Measurements from ENCODE around the gene GPR146. TPM values are rescaled to one million over a fixed set of nuclear protein-coding genes. Genes with fewer than 3 reads are reported as not detected.

GPR146 gene
- total RNA-seq, 3 donors from 2014 or later, result 3.5 to 13.0 (median 5.7) TPM

DNA sequence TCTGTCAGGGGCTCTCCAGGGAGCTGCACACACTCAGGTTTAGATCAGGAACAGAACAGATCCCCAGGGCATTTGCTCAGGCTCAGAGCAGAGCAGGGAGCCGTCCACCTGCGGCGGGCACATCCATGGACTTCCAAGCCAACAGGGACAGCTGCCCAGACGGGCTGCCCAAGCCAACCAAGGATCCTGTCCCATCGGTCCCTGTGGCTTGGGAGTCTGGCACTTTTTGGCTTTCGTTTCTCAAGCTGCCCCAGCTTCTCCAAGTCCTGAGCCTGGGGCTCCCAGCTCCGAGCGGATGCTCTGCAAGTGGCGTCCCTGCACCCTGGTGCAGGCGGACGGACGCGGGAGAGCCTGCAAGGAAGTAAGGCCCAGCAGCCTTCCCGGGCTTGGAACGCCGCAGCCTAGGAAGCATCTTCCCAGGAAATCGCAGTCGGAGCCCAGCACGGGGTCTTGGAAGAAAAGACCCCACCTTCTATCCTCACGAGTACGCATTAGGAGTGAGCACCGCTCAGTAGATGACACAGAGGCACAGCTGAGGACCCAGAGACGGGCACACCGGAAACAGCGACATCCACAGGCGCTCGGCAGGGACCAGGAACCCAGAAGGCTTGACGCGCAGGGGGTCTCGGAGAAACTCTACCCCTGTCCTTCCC, 6.0 kb downstream of the GPR146 start:
- intact Hi-C loops (cut with DNase I, micrococcal nuclease), result no loop called here
- H3K9me3 ChIP-seq, result no peaks in the 10 kb centered on the region
- ATAC-seq (no peak), DNase-seq (peak in 1 of 3 donors; percentile 40)
- H3K36me3 ChIP-seq (ENCODE audit: low read depth), result no peaks in the 10 kb centered on the region
- H3K4me1 ChIP-seq (ENCODE audit: low read depth), result peaks cover 17% of the 10 kb centered on the region
- no peak overlapping the region for H3K4me3 ChIP-seq
- TF ChIP-seq, protein P1, sequence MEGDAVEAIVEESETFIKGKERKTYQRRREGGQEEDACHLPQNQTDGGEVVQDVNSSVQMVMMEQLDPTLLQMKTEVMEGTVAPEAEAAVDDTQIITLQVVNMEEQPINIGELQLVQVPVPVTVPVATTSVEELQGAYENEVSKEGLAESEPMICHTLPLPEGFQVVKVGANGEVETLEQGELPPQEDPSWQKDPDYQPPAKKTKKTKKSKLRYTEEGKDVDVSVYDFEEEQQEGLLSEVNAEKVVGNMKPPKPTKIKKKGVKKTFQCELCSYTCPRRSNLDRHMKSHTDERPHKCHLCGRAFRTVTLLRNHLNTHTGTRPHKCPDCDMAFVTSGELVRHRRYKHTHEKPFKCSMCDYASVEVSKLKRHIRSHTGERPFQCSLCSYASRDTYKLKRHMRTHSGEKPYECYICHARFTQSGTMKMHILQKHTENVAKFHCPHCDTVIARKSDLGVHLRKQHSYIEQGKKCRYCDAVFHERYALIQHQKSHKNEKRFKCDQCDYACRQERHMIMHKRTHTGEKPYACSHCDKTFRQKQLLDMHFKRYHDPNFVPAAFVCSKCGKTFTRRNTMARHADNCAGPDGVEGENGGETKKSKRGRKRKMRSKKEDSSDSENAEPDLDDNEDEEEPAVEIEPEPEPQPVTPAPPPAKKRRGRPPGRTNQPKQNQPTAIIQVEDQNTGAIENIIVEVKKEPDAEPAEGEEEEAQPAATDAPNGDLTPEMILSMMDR (IDR thresholded peaks at IDR 0.05), result no peak

DNA sequence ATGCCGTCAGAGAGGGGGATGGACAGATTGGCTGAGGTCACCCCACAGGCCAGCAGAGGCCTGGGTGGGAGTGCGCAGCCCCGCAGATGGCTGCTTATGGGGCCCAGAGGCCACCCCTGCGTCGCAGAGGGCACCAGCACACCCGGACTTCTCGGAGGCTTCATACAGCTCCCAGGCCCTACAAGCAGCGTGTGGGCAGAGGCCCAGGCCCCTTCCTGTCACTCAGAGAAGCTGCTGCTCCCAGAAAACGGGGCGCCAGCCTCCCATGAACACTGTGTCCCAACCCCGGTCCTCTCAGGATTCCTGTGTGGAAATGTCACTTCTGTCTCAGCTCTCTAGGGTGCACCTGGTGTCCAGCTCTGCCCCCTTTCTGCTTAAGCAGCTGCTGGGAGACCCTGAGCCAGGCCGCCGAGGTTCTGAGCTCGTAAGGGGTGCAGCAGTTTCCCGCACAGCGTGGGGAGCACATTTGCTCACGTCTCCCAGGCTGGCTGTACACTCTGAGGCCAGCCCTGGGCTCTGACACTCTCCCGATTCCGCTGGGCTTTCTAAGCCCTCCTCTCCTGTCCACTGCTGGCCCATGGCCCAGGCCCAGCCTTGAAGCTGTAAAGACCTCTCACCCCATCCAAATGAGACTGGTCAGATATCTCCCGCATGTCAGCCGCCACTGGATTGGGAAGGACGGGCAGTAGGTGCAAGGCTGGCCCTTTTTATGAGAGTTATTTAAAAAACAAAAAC, 6.8 kb downstream of the GPR146 start:
- intact Hi-C loops (cut with DNase I, micrococcal nuclease), result no loop called here
- Histone ChIP-seq H3K9me3 (no peaks in the 10 kb centered on the region), H3K4me3 (no peak overlapping the region), H3K4me1 (ENCODE audit: low read depth) (peaks cover 17% of the 10 kb centered on the region), H3K36me3 (ENCODE audit: low read depth) (no peaks in the 10 kb centered on the region)
- DNase-seq, result peak in 1 of 3 donors; percentile 47
- no peak for ATAC-seq
- TF ChIP-seq, protein P1 (IDR thresholded peaks at IDR 0.05), result no peak

DNA sequence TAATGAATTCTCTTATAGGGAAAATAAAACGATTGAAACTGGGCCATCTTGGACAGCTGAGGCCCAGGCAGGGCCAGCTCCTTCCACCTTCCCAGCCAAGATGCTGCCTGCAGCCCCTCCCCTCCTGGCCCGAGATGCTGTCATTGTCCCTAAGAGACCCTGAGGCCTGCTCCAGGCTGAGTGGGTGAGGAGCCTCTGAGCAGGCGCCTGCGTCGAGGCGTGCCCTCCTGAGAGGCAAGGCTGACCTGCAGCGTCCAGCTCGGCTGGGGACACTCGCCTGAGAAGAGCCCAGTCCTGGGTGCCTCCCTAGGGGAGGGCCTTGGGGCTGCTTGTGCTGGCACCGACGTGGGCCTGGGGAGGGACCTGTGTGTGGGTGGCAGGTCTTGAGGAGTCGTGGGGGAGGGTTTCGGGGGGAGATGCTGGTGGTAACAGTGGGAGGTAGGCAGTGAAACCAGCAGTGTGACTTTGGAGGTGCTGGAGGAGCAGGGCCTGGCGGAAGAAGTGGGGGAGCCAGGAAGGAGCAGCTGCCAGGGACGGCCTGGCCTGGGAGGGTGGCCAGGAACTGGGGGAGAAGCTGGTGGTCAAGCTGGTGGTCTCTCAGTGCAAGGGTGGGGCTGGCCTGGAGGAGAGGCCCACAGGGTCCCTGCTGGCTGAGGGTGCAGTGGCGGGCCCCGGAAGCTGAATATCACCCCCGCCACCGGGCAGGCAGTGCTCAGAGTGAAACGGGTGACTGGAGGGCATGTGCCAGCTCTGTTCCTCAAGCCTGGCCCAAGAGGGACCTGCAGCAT, 7.9 kb downstream of the GPR146 start:
- TF ChIP-seq, protein P1 (IDR thresholded peaks at IDR 0.05), result no peak
- DNase-seq (peak in 1 of 3 donors; percentile 50), ATAC-seq (no peak)
- Histone ChIP-seq H3K4me1 (ENCODE audit: low read depth) (peaks cover 13% of the 10 kb centered on the region), H3K9me3 (no peaks in the 10 kb centered on the region), H3K4me3 (no peak overlapping the region), H3K36me3 (ENCODE audit: low read depth) (no peaks in the 10 kb centered on the region)
- intact Hi-C loops (cut with DNase I, micrococcal nuclease), result no loop called here

DNA sequence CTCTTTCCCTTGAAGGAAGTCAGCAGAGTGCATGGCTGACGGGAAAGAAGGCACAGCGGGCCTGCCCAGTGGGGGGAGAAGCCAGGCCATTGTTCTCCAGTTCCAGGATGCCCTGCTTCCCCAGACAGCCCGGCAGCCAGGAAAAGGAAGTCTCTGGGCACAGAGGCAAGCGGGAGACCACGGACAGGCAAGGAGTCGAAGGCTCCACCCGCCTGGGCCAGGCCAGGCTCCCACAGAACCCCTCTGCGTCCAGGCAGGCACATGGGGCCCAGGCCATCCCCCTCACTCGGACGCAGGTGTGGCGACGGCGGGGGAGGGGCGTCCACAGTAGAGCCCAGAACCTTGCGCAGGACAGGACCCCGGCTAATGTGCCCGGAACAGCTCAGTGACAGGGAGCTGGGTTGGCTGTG, 8.7 kb downstream of the GPR146 start:
- intact Hi-C loops (cut with DNase I, micrococcal nuclease), result no loop called here
- ATAC-seq, result no peak
- Histone ChIP-seq H3K4me1 (ENCODE audit: low read depth) (peaks cover 13% of the 10 kb centered on the region), H3K36me3 (ENCODE audit: low read depth) (no peaks in the 10 kb centered on the region), H3K4me3 (no peak overlapping the region), H3K9me3 (no peaks in the 10 kb centered on the region)
- peak in 1 of 3 donors; percentile 43 for DNase-seq
- TF ChIP-seq, protein P1 (IDR thresholded peaks at IDR 0.05), result no peak

DNA sequence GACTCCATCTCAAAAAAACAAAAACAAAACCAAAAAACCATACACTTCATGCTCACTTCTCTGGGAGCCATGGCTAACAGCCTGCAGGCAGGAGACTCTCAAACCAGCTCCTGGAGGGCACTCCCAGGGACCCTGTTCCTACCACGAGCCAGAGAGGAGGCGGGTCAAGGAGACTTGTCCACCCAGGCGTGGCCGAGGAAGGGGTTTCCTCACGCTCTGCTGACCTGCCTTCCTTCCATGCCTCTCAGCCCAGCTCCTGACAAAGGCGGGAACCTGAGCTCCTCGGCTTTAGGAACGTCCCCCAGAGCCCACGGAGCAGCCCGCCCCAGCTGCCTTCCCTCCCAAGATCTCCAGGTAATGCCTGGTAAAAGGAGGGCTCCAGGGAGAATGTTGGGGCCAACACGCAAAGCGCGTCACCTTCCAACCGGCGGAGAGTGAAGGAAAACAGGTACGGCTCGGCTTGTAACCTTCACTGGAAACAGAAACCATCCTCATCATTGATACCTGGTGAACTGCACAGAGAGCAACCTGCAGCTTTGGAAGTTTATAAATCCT, 9.5 kb downstream of the GPR146 start:
- DNase-seq, result peak in 1 of 3 donors; percentile 34
- ATAC-seq, result no peak
- TF ChIP-seq, protein P1 (IDR thresholded peaks at IDR 0.05), result no peak
- Histone ChIP-seq H3K4me1 (ENCODE audit: low read depth) (peaks cover 13% of the 10 kb centered on the region), H3K4me3 (no peak overlapping the region), H3K9me3 (no peaks in the 10 kb centered on the region), H3K36me3 (ENCODE audit: low read depth) (no peaks in the 10 kb centered on the region)
- intact Hi-C loops (cut with DNase I, micrococcal nuclease), result no loop called here
